Measurements from ENCODE around the gene ARHGAP10.

- no peak for TF ChIP-seq CTCF (IDR thresholded peaks at IDR 0.05)
- no peak for TF ChIP-seq POLR2AphosphoS5 (IDR thresholded peaks at IDR 0.05)
- TF ChIP-seq POLR2A (IDR thresholded peaks at IDR 0.05; ENCODE audit: low read depth): no peak
These were observed 337.4 kb downstream of the ARHGAP10 start for GRCh38 chr4:148069086-148069894.

Measured in esophagus muscularis mucosa (tissue), 3 donors.